Neural cell (in vitro differentiated cells): ENCODE results near the gene AARS2. TPM values are rescaled to one million over a fixed set of nuclear protein-coding genes. Genes with fewer than 3 reads are reported as not detected.

ENCODE experiments used
- H2AFZ ChIP-seq: fragments of 200-600, 300-800 bp; sonication (generic), shearing (Covaris generic); 2 replicates; pipeline ENCODE4 v1.6.0; 2014; ENCODE audit warnings: low read depth, mild to moderate bottlenecking, antibody characterized with exemption, low read length, moderate library complexity
- H3F3A ChIP-seq: fragments of 200-600 bp; shearing (Covaris generic); 2 replicates; pipeline ENCODE4 v1.6.1; 2016; ENCODE audit warnings: mild to moderate bottlenecking, moderate library complexity, mixed read lengths, antibody characterized with exemption, low read length; ENCODE audit not compliant: insufficient read depth, poor library complexity, severe bottlenecking
- H3K27ac ChIP-seq: fragments of 200-600, 300-800 bp; sonication (generic), shearing (Covaris generic); 2 replicates; pipeline ENCODE4 v1.5.1; 2014; ENCODE audit warnings: mild to moderate bottlenecking, low read length, moderate library complexity
- H3K27me3 ChIP-seq: fragments of 300-800, 200-600 bp; sonication (generic), shearing (Covaris generic); 2 replicates; pipeline ENCODE4 v1.6.0; 2014; ENCODE audit warnings: mild to moderate bottlenecking, low read depth, low read length, moderate library complexity; ENCODE audit not compliant: insufficient read depth
- H3K36me3 ChIP-seq: fragments of 300-800, 200-600 bp; sonication (generic), shearing (Covaris generic); 2 replicates; pipeline ENCODE4 v1.5.1; 2014; ENCODE audit warnings: mild to moderate bottlenecking, antibody characterized with exemption, low read length, moderate library complexity; ENCODE audit not compliant: insufficient read depth
- H3K4me2 ChIP-seq: fragments of 300-800, 200-600 bp; sonication (generic), shearing (Covaris generic); 2 replicates; pipeline ENCODE4 v1.6.0; 2014; ENCODE audit warnings: mild to moderate bottlenecking, low read length
- H3K4me3 ChIP-seq: fragments of 300-800, 200-600 bp; sonication (generic), shearing (Covaris generic); 2 replicates; pipeline ENCODE4 v1.5.1; 2014; ENCODE audit warnings: mild to moderate bottlenecking, low read length, moderate library complexity
- H3K79me2 ChIP-seq: fragments of 200-600 bp; shearing (Covaris generic); replicated peaks from 2 replicates; pipeline ENCODE4 v1.6.0; 2014; ENCODE audit warnings: mild to moderate bottlenecking, low read length, moderate library complexity; ENCODE audit not compliant: insufficient read depth
- H3K9ac ChIP-seq: fragments of 300-800, 200-600 bp; sonication (generic), shearing (Covaris generic); 2 replicates; pipeline ENCODE4 v1.6.1; 2016; ENCODE audit warnings: mild to moderate bottlenecking, low read length, mixed read lengths
- H3K9me2 ChIP-seq: fragments of 200-600 bp; shearing (Covaris generic); 2 replicates; pipeline ENCODE4 v1.6.1; 2016; ENCODE audit warnings: mild to moderate bottlenecking, low read length, mixed read lengths; ENCODE audit not compliant: insufficient read depth
- H3K9me3 ChIP-seq: fragments of 200-600, 300-800 bp; sonication (generic), shearing (Covaris generic); 2 replicates; pipeline ENCODE4 v1.6.1; 2016; ENCODE audit warnings: mild to moderate bottlenecking, mixed run types, low read length, moderate library complexity, mixed read lengths
- H4K20me1 ChIP-seq: fragments of 200-600 bp; shearing (Covaris generic); 2 replicates; pipeline ENCODE4 v1.6.1; 2016; ENCODE audit warnings: mild to moderate bottlenecking, mixed run types; ENCODE audit not compliant: insufficient read depth
- CTCF ChIP-seq: fragments of 450-650 bp; IDR thresholded peaks from 2 replicates; pipeline ENCODE4 v1.5.1; 2014; ENCODE audit warnings: antibody characterized with exemption, mild to moderate bottlenecking, moderate library complexity; ENCODE audit not compliant: poor library complexity, severe bottlenecking
- EP300 ChIP-seq: fragments of 450-650 bp; conservative IDR thresholded peaks from 2 replicates; pipeline ENCODE4 v1.6.1; 2014; ENCODE audit warnings: antibody characterized with exemption, mild to moderate bottlenecking, moderate library complexity; ENCODE audit not compliant: poor library complexity, severe bottlenecking
- EZH2 ChIP-seq: fragments of 200-600, 300-800 bp; shearing (Covaris generic), sonication (generic); IDR thresholded peaks from 2 replicates; pipeline ENCODE4 v1.6.1; 2014; ENCODE audit warnings: antibody characterized with exemption, low read length, borderline replicate concordance, mild to moderate bottlenecking; ENCODE audit not compliant: insufficient read depth, poor library complexity, severe bottlenecking
- MXI1 ChIP-seq: fragments of 450-650 bp; conservative IDR thresholded peaks from 2 replicates; pipeline ENCODE4 v1.6.1; 2014; ENCODE audit warnings: antibody characterized with exemption, mild to moderate bottlenecking; ENCODE audit not compliant: poor library complexity, severe bottlenecking
- POLR2AphosphoS5 ChIP-seq: IDR thresholded peaks from 2 replicates; pipeline ENCODE4 v1.6.1; 2012
- RAD21 ChIP-seq: fragments of 450-650 bp; conservative IDR thresholded peaks from 2 replicates; pipeline ENCODE4 v1.6.1; 2014; ENCODE audit warnings: antibody characterized with exemption, mild to moderate bottlenecking, moderate library complexity
- REST ChIP-seq: IDR thresholded peaks from 2 replicates; pipeline ENCODE4 v1.6.1; 2012; ENCODE audit warnings: borderline replicate concordance
- SMC3 ChIP-seq: fragments of 450-650 bp; conservative IDR thresholded peaks from 2 replicates; pipeline ENCODE4 v1.6.1; 2014; ENCODE audit warnings: antibody characterized with exemption, mild to moderate bottlenecking, moderate library complexity; ENCODE audit not compliant: poor library complexity
- TAF1 ChIP-seq: IDR thresholded peaks from 2 replicates; pipeline ENCODE4 v1.6.1; 2012; ENCODE audit warnings: low read depth
- polyA plus RNA-seq: library from polyadenylated mRNA; depleted of rRNA; stranded (reverse); fragments of >200 nt; gene quantifications from 2 replicates; pipeline ENCODE4 v1.2.3, GENCODE V29; 2014

The AARS2 gene
- polyA plus RNA-seq, 1 donor from 2014 or later: 12.6 TPM

GRCh38 chr6:44341095-44341890 is 28.1 kb upstream of the AARS2 start:
- H3F3A ChIP-seq: no peaks in the 10 kb centered on the region
- no peaks in the 10 kb centered on the region for H3K27me3 ChIP-seq
- H3K4me2 ChIP-seq: no peak overlapping the region
- H2AFZ ChIP-seq: no peak overlapping the region
- H3K9me3 ChIP-seq: no peaks in the 10 kb centered on the region
- H3K79me2 ChIP-seq: no peaks in the 10 kb centered on the region
- H4K20me1 ChIP-seq: no peaks in the 10 kb centered on the region
- no peak overlapping the region for H3K27ac ChIP-seq
- no peaks in the 10 kb centered on the region for H3K9me2 ChIP-seq
- no peaks in the 10 kb centered on the region for H3K36me3 ChIP-seq
- no peak overlapping the region for H3K9ac ChIP-seq
- no peak overlapping the region for H3K4me3 ChIP-seq
- TF ChIP-seq EZH2 (no peak), MXI1 (no peak), TAF1 (no peak), SMC3 (no peak), RAD21 (no peak), CTCF (no peak), EP300 (no peak), POLR2AphosphoS5 (no peak), REST (no peak)

GRCh38 chr6:44339763-44340625 is 26.8 kb upstream of the AARS2 start:
- Histone ChIP-seq H3K36me3 (no peaks in the 10 kb centered on the region), H2AFZ (no peak overlapping the region), H3K27ac (no peak overlapping the region), H3K4me3 (no peak overlapping the region), H3K79me2 (no peaks in the 10 kb centered on the region), H3K9me3 (no peaks in the 10 kb centered on the region), H3K9ac (no peak overlapping the region), H4K20me1 (no peaks in the 10 kb centered on the region), H3K4me2 (no peak overlapping the region), H3F3A (no peaks in the 10 kb centered on the region), H3K27me3 (no peaks in the 10 kb centered on the region), H3K9me2 (no peaks in the 10 kb centered on the region)
- TF ChIP-seq POLR2AphosphoS5 (no peak), MXI1 (no peak), RAD21 (no peak), EP300 (no peak), EZH2 (no peak), CTCF (no peak), REST (no peak), TAF1 (no peak), SMC3 (no peak)
